A673 (cell line): Measurements from ENCODE around the gene ENHO.

Source experiments
- EZH2 ChIP-seq: fragments of 200-600 bp; sonication (generic); IDR thresholded peaks from 2 replicates; pipeline ENCODE4 v1.6.1; 2017; ENCODE audit warnings: borderline replicate concordance, low read depth, mild to moderate bottlenecking, mixed read lengths, antibody characterized with exemption, low read length; ENCODE audit not compliant: poor library complexity, severe bottlenecking
- TF ChIP-seq, protein P1 (sequence below): fragments of 300-800, 200-600 bp; sonication (generic); conservative IDR thresholded peaks from 2 replicates; pipeline ENCODE4 v1.5.1; 2017; ENCODE audit warnings: low read depth, mild to moderate bottlenecking, antibody characterized with exemption, low read length, moderate library complexity, mixed read lengths

DNA sequence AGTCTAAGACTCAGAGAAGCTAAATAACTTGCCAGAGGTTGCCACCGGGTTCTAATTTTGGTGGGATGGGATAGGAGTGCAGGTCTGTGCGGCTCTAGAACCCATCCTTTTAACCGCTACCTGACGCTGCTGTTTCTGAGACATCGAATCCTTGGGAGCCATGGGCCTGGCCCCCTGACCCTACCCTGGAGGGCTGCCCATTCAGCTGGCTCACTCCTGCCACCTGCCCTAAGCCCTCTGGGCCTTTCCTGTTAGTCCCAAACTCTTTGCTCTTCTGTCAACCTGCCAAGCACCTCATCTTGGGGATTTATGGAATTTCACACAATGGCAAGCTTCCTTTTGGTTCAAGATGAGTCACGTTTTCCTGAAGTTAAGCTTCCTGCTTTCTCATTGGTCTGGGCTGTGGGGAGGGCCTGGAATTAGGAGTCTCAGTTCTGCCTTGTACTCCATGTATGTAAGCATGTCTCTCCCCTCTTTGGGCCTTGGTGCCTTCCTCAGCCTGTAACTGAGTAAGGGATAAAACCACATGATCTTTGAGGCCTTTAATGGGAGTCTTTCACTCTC lies 26.6 kb downstream of the ENHO start:
- no peak for TF ChIP-seq EZH2
- TF ChIP-seq, protein P1, sequence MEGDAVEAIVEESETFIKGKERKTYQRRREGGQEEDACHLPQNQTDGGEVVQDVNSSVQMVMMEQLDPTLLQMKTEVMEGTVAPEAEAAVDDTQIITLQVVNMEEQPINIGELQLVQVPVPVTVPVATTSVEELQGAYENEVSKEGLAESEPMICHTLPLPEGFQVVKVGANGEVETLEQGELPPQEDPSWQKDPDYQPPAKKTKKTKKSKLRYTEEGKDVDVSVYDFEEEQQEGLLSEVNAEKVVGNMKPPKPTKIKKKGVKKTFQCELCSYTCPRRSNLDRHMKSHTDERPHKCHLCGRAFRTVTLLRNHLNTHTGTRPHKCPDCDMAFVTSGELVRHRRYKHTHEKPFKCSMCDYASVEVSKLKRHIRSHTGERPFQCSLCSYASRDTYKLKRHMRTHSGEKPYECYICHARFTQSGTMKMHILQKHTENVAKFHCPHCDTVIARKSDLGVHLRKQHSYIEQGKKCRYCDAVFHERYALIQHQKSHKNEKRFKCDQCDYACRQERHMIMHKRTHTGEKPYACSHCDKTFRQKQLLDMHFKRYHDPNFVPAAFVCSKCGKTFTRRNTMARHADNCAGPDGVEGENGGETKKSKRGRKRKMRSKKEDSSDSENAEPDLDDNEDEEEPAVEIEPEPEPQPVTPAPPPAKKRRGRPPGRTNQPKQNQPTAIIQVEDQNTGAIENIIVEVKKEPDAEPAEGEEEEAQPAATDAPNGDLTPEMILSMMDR: no peak
